Trophoblast cell (in vitro differentiated cells and primary cell): ENCODE results near the gene TLE7.
A peak's percentile ranks its signal among the peaks of the same experiment; 100 is the strongest.

Experiments used
- DNase-seq, 2 donors: peaks; one replicate each; pipeline ENCODE4 v3.0.0-alpha.2; 2016
- H2AFZ ChIP-seq: 2 replicates; pipeline ENCODE4 v1.6.1; 2013; ENCODE audit warnings: low read length, moderate library complexity, mild to moderate bottlenecking; ENCODE audit not compliant: insufficient read depth, poor library complexity
- H2AK5ac ChIP-seq: 2 replicates; pipeline ENCODE4 v1.6.1; 2013; ENCODE audit warnings: mild to moderate bottlenecking, low read length
- H2BK120ac ChIP-seq: 2 replicates; pipeline ENCODE4 v1.6.1; 2013; ENCODE audit warnings: low read length, mild to moderate bottlenecking, moderate library complexity; ENCODE audit not compliant: insufficient read depth, poor library complexity
- H2BK12ac ChIP-seq: 2 replicates; pipeline ENCODE4 v1.6.1; 2013; ENCODE audit warnings: mild to moderate bottlenecking, low read length, moderate library complexity
- H2BK5ac ChIP-seq: 2 replicates; pipeline ENCODE4 v1.6.1; 2013; ENCODE audit warnings: low read length, low read depth, moderate library complexity, mild to moderate bottlenecking; ENCODE audit not compliant: poor library complexity
- H3K14ac ChIP-seq: 2 replicates; pipeline ENCODE4 v1.6.1; 2013; ENCODE audit warnings: mild to moderate bottlenecking, low read length
- H3K18ac ChIP-seq: 2 replicates; pipeline ENCODE4 v1.6.1; 2013; ENCODE audit warnings: mild to moderate bottlenecking, low read length
- H3K23ac ChIP-seq: 2 replicates; pipeline ENCODE4 v1.6.1; 2013; ENCODE audit warnings: low read length
- H3K27ac ChIP-seq: 2 replicates; pipeline ENCODE4 v1.5.1; 2013; ENCODE audit warnings: low read depth, mild to moderate bottlenecking, inconsistent platforms, low read length, moderate library complexity
- H3K27me3 ChIP-seq: 2 replicates; pipeline ENCODE4 v1.6.1; 2013; ENCODE audit warnings: inconsistent platforms, mild to moderate bottlenecking, low read length, moderate library complexity; ENCODE audit not compliant: insufficient read depth
- H3K36me3 ChIP-seq, 2 experiments: 1 replicate in 1 of 2; 2 replicates in 1 of 2; pipeline ENCODE4 v1.6.1; 2013; ENCODE audit warnings: low read length in 2 of 2, mild to moderate bottlenecking in 2 of 2, moderate library complexity in 1 of 2; ENCODE audit not compliant: insufficient read depth in 2 of 2, control insufficient read depth in 1 of 2
- H3K4ac ChIP-seq: 2 replicates; pipeline ENCODE4 v1.6.1; 2013; ENCODE audit warnings: low read depth, mild to moderate bottlenecking, low read length, moderate library complexity
- H3K4me1 ChIP-seq, 2 experiments: 1 replicate in 1 of 2; 2 replicates in 1 of 2; pipeline ENCODE4 v1.6.1; 2013; ENCODE audit warnings: low read length in 2 of 2, mild to moderate bottlenecking in 2 of 2, moderate library complexity in 1 of 2; ENCODE audit not compliant: insufficient read depth in 2 of 2, control insufficient read depth in 1 of 2
- H3K4me2 ChIP-seq: 2 replicates; pipeline ENCODE4 v1.6.1; 2013; ENCODE audit warnings: inconsistent platforms, mild to moderate bottlenecking, low read length, moderate library complexity
- H3K4me3 ChIP-seq: 2 replicates; pipeline ENCODE4 v1.5.1; 2013; ENCODE audit warnings: mild to moderate bottlenecking, low read depth, low read length, inconsistent platforms
- H3K79me1 ChIP-seq: one replicate; pipeline ENCODE4 v1.6.1; 2013; ENCODE audit warnings: low read length
- H3K79me2 ChIP-seq: 2 replicates; pipeline ENCODE4 v1.6.1; 2013; ENCODE audit warnings: low read length, mild to moderate bottlenecking; ENCODE audit not compliant: control insufficient read depth, insufficient read depth, poor library complexity
- H3K9ac ChIP-seq: 2 replicates; pipeline ENCODE4 v1.6.1; 2013; ENCODE audit warnings: mild to moderate bottlenecking, low read length
- H3K9me3 ChIP-seq: 2 replicates; pipeline ENCODE4 v1.6.1; 2013; ENCODE audit warnings: low read depth, mild to moderate bottlenecking, control low read depth, inconsistent platforms, low read length; ENCODE audit not compliant: insufficient read depth
- H4K12ac ChIP-seq: 2 replicates; pipeline ENCODE4 v1.6.1; 2013; ENCODE audit warnings: low read depth, mild to moderate bottlenecking, low read length, moderate library complexity
- H4K8ac ChIP-seq: 2 replicates; pipeline ENCODE4 v1.6.1; 2013; ENCODE audit warnings: low read depth, mild to moderate bottlenecking, low read length, moderate library complexity
- H4K91ac ChIP-seq: one replicate; pipeline ENCODE4 v1.6.1; 2013; ENCODE audit warnings: low read depth, mild to moderate bottlenecking, low read length, moderate library complexity
- WGBS: extraction: QIAGEN DNeasy Blood & Tissue Kit; methylation state at CpG from one replicate; pipeline ENCODE4 v1.1.7; 2013; ENCODE audit warnings: missing lambda C conversion rate; ENCODE audit not compliant: insufficient read length, insufficient coverage; ENCODE audit errors: extremely low coverage; 5-methylcytosine and 5-hydroxymethylcytosine counted together

The TLE7 gene

GRCh38 chr16:71476457-71477124 lies 34.7 kb upstream of the TLE7 start:
- H3K14ac ChIP-seq, result no peak overlapping the region
- H3K27ac ChIP-seq, result no peak overlapping the region
- no peak overlapping the region for H3K18ac ChIP-seq
- H2BK120ac ChIP-seq, result no peak overlapping the region
- no peaks in the 10 kb centered on the region for H3K4me1 ChIP-seq
- H3K36me3 ChIP-seq, result peaks cover 0 to 4% of the 10 kb centered on the region in 2 experiments
- H3K4ac ChIP-seq, result no peak overlapping the region
- no peak overlapping the region for H4K91ac ChIP-seq
- H3K4me2 ChIP-seq, result no peak overlapping the region
- DNase-seq, result no peak
- H2BK5ac ChIP-seq, result no peak overlapping the region
- H3K4me3 ChIP-seq, result no peak overlapping the region
- H3K79me1 ChIP-seq, result no peaks in the 10 kb centered on the region
- H2BK12ac ChIP-seq, result no peak overlapping the region
- no peak overlapping the region for H3K9ac ChIP-seq
- no peaks in the 10 kb centered on the region for H3K27me3 ChIP-seq
- no peak overlapping the region for H3K23ac ChIP-seq
- no peaks in the 10 kb centered on the region for H3K79me2 ChIP-seq
- no peak overlapping the region for H4K8ac ChIP-seq
- no CpG with 5 or more reads among the region's 4 CpGs for WGBS
- H2AK5ac ChIP-seq, result no peak overlapping the region
- no peak overlapping the region for H4K12ac ChIP-seq
- H3K9me3 ChIP-seq, result no peaks in the 10 kb centered on the region
- no peak overlapping the region for H2AFZ ChIP-seq

- H3K79me2 ChIP-seq, result no peaks in the 10 kb centered on the region
- H2AFZ ChIP-seq, result no peak overlapping the region
- H3K36me3 ChIP-seq, result peaks cover 0 to 4% of the 10 kb centered on the region in 2 experiments
- H4K12ac ChIP-seq, result no peak overlapping the region
- H3K4me2 ChIP-seq, result no peak overlapping the region
- no peak overlapping the region for H3K18ac ChIP-seq
- H2AK5ac ChIP-seq, result no peak overlapping the region
- H3K79me1 ChIP-seq, result no peaks in the 10 kb centered on the region
- H2BK120ac ChIP-seq, result no peak overlapping the region
- H4K8ac ChIP-seq, result no peak overlapping the region
- peak; percentile 59 to 69 for DNase-seq
- H3K14ac ChIP-seq, result no peak overlapping the region
- no peaks in the 10 kb centered on the region for H3K27me3 ChIP-seq
- no peak overlapping the region for H3K9ac ChIP-seq
- H3K27ac ChIP-seq, result no peak overlapping the region
- no peaks in the 10 kb centered on the region for H3K9me3 ChIP-seq
- H2BK12ac ChIP-seq, result no peak overlapping the region
- H3K23ac ChIP-seq, result no peak overlapping the region
- H2BK5ac ChIP-seq, result no peak overlapping the region
- no peak overlapping the region for H3K4me3 ChIP-seq
- no peak overlapping the region for H3K4ac ChIP-seq
- no CpG with 5 or more reads among the region's 3 CpGs for WGBS
- no peaks in the 10 kb centered on the region for H3K4me1 ChIP-seq
- no peak overlapping the region for H4K91ac ChIP-seq
These were observed 33.0 kb upstream of the TLE7 start for GRCh38 chr16:71474864-71475263.

DNA sequence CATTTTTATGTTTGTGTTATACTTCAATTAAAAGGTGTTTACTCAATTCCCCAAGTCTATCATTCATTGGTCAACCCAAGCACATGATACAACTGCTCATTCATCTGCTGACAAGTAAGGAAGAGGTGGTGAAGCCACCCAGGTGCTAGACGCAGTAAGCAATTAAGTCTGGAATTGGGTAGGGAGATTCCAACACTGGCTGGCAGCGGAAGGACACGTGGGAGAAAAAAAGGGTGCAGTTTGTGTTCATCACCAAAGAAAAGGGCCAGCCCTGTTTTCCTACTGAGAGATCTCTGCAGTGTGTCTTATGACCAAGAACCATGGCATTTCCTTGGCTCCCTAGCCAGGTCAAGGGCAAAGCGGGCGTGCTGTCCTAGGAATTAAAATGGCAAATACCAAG lies 32.0 kb upstream of the TLE7 start:
- Histone ChIP-seq H3K9ac (no peak overlapping the region), H3K4me2 (no peak overlapping the region), H3K4me3 (no peak overlapping the region), H3K79me1 (no peaks in the 10 kb centered on the region), H2BK5ac (no peak overlapping the region), H2BK12ac (no peak overlapping the region), H4K8ac (no peak overlapping the region), H4K91ac (no peak overlapping the region), H3K79me2 (no peaks in the 10 kb centered on the region), H3K27ac (no peak overlapping the region), H3K14ac (no peak overlapping the region), H3K4me1 (no peaks in the 10 kb centered on the region), H3K36me3 (peaks cover 0 to 4% of the 10 kb centered on the region in 2 experiments), H3K9me3 (no peaks in the 10 kb centered on the region), H3K4ac (no peak overlapping the region), H3K23ac (no peak overlapping the region), H2AK5ac (no peak overlapping the region), H3K18ac (no peak overlapping the region), H2AFZ (no peak overlapping the region), H2BK120ac (no peak overlapping the region), H4K12ac (no peak overlapping the region), H3K27me3 (no peaks in the 10 kb centered on the region)
- no CpG with 5 or more reads among the region's 5 CpGs for WGBS
- no peak for DNase-seq

DNA sequence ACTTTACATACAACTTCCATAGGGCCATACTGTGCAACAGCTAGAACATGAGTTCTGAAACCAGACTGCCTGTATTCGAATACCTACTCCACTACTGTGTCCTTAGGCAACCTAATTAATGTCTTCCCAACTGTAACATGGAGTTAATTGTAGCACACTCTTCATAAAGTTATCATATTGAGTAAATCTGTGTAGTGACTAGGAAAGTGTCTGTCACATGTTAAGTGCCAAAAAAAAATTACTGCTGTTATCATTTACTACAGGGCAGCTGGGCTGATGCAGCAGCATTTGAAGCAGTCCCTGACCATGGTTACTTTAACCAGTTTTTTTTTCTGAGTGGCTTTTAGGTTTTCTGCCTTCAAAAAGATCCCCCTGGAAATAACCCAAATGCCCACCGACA lies 31.1 kb upstream of the TLE7 start:
- H3K79me1 ChIP-seq, result no peaks in the 10 kb centered on the region
- H4K12ac ChIP-seq, result no peak overlapping the region
- no peak overlapping the region for H4K91ac ChIP-seq
- no peak overlapping the region for H3K4me2 ChIP-seq
- H3K9ac ChIP-seq, result no peak overlapping the region
- H3K4me3 ChIP-seq, result no peak overlapping the region
- peaks cover 0 to 4% of the 10 kb centered on the region in 2 experiments for H3K36me3 ChIP-seq
- no peak overlapping the region for H2AFZ ChIP-seq
- no peak overlapping the region for H4K8ac ChIP-seq
- H3K27me3 ChIP-seq, result no peaks in the 10 kb centered on the region
- no peak overlapping the region for H2BK12ac ChIP-seq
- H3K4ac ChIP-seq, result no peak overlapping the region
- no peak overlapping the region for H3K23ac ChIP-seq
- H3K79me2 ChIP-seq, result no peaks in the 10 kb centered on the region
- no peak overlapping the region for H3K14ac ChIP-seq
- H2AK5ac ChIP-seq, result no peak overlapping the region
- H3K18ac ChIP-seq, result no peak overlapping the region
- H2BK5ac ChIP-seq, result no peak overlapping the region
- no peaks in the 10 kb centered on the region for H3K4me1 ChIP-seq
- H2BK120ac ChIP-seq, result no peak overlapping the region
- no peaks in the 10 kb centered on the region for H3K9me3 ChIP-seq
- no peak for DNase-seq
- WGBS, result no CpG with 5 or more reads among the region's 2 CpGs
- no peak overlapping the region for H3K27ac ChIP-seq
